CD4-positive, alpha-beta memory T cell (primary cell): Measurements from ENCODE around the gene NDUFS8. TPM values are rescaled to one million over a fixed set of nuclear protein-coding genes. Genes with fewer than 3 reads are reported as not detected.

Experiments used
- CTCF ChIA-PET: fragments of 350-600 bp; sonication (Branson Sonifier 250); formaldehyde crosslinking; loops from one replicate; lab custom pipeline; 2021; ENCODE audit warnings: inconsistent platforms; ENCODE audit not compliant: partially characterized antibody; lab: Charles Lee
- POLR2A ChIA-PET: fragments of 350-600 bp; sonication (Branson Sonifier 250); formaldehyde crosslinking; loops from one replicate; lab custom pipeline; 2021; ENCODE audit not compliant: partially characterized antibody; lab: Charles Lee
- DNase-seq, 5 donors: peaks; one replicate each; pipeline versions ENCODE4 v3.0.0 to v3.0.0-alpha.2; 2020 to 2022; ENCODE audit warnings: mixed read lengths in 1 of 5
- H3K27ac ChIP-seq: one replicate; pipeline ENCODE4 v1.7.0; 2013; ENCODE audit warnings: low read depth, low read length
- H3K27me3 ChIP-seq: 2 replicates; pipeline ENCODE4 v1.7.0; 2013; ENCODE audit warnings: mild to moderate bottlenecking, low read length, moderate library complexity; ENCODE audit not compliant: insufficient read depth
- H3K36me3 ChIP-seq: 2 replicates; pipeline ENCODE4 v1.7.0; 2013; ENCODE audit warnings: mild to moderate bottlenecking, low read length, moderate library complexity; ENCODE audit not compliant: insufficient read depth
- H3K4me1 ChIP-seq: 2 replicates; pipeline ENCODE4 v1.7.0; 2013; ENCODE audit warnings: mild to moderate bottlenecking, low read length, moderate library complexity; ENCODE audit not compliant: insufficient read depth
- H3K4me3 ChIP-seq, 2 donors: one replicate each; pipeline ENCODE4 v1.7.0; 2013; ENCODE audit warnings: low read length in 2 of 2, mild to moderate bottlenecking in 1 of 2
- H3K9me3 ChIP-seq, 2 donors: one replicate each; pipeline ENCODE4 v1.7.0; 2013; ENCODE audit warnings: low read length in 2 of 2, control low read depth in 1 of 2; ENCODE audit not compliant: control insufficient read depth in 1 of 2
- H3K27ac Mint-ChIP-seq, 7 donors: one replicate each; pipeline ENCODE4 v1.8.0; 2020 to 2021; ENCODE audit warnings: mixed read lengths in 7 of 7, mild to moderate bottlenecking in 6 of 7, inconsistent platforms in 3 of 7, moderate library complexity in 3 of 7
- H3K27me3 Mint-ChIP-seq, 2 donors: one replicate each; pipeline ENCODE4 v1.8.0; 2020 to 2021; ENCODE audit warnings: mixed read lengths in 2 of 2
- H3K36me3 Mint-ChIP-seq, 2 donors: one replicate each; pipeline ENCODE4 v1.8.0; 2020 to 2021; ENCODE audit warnings: mixed read lengths in 2 of 2, inconsistent platforms in 1 of 2, mild to moderate bottlenecking in 1 of 2
- H3K4me1 Mint-ChIP-seq, 4 donors: one replicate each; pipeline ENCODE4 v1.8.0; 2020 to 2021; ENCODE audit warnings: mixed read lengths in 4 of 4, mild to moderate bottlenecking in 1 of 4
- H3K4me3 Mint-ChIP-seq, 8 donors: one replicate each; pipeline ENCODE4 v1.8.0; 2020 to 2021; ENCODE audit warnings: mixed read lengths in 8 of 8, mild to moderate bottlenecking in 7 of 8, moderate library complexity in 6 of 8, inconsistent platforms in 3 of 8
- H3K9me3 Mint-ChIP-seq, 8 donors: one replicate each; pipeline ENCODE4 v1.8.0; 2020 to 2021; ENCODE audit warnings: mixed read lengths in 8 of 8, mild to moderate bottlenecking in 5 of 8, inconsistent platforms in 3 of 8, moderate library complexity in 1 of 8
- intact Hi-C: fragments of 100-400 bp; cut with micrococcal nuclease; formaldehyde crosslinking; loops from one replicate; pipeline ENCODE4 v1.15.1; 2023
- polyA plus RNA-seq, 2 donors: library from polyadenylated mRNA; unstranded; fragments of 300-500 nt; fragmentation: Illumina TruSeq; gene quantifications; one replicate each; pipeline ENCODE4 v1.2.3, GENCODE V29; 2021
- total RNA-seq, 2 experiments: library from RNA; stranded (reverse); gene quantifications; one replicate each; pipeline ENCODE4 v1.2.3, GENCODE V29; 2021

The NDUFS8 gene
- total and polyA plus RNA-seq, 4 experiments from 2014 or later, result 70.0 to 143 (median 109) TPM

GRCh38 chr11:68053981-68054812, 23.7 kb downstream of the NDUFS8 start:
- CTCF ChIA-PET, result no interaction called here
- H3K36me3 ChIP-seq, result peaks cover 29% of the 10 kb centered on the region
- DNase-seq, result no peak
- peak overlapping the region in 1 of 7 donors; percentile 64 for H3K27ac Mint-ChIP-seq
- H3K27ac ChIP-seq, result no peak overlapping the region
- H3K4me3 ChIP-seq, result no peak overlapping the region
- H3K4me1 Mint-ChIP-seq, result peaks cover 0 to 1% (median 0%) of the 10 kb centered on the region in 4 donors
- H3K9me3 Mint-ChIP-seq, result no peaks in the 10 kb centered on the region
- H3K4me1 ChIP-seq, result no peaks in the 10 kb centered on the region
- intact Hi-C loops, result no loop called here
- peaks cover 11 to 22% of the 10 kb centered on the region in 2 donors for H3K36me3 Mint-ChIP-seq
- no peaks in the 10 kb centered on the region for H3K9me3 ChIP-seq
- no peaks in the 10 kb centered on the region for H3K27me3 Mint-ChIP-seq
- POLR2A ChIA-PET, result interaction anchor here (1.6 kb wide), 1 partner anchor 14 kb away, joined by 4 read pairs; no protein-coding TSS in a partner anchor
- no peaks in the 10 kb centered on the region for H3K27me3 ChIP-seq
- no peak overlapping the region for H3K4me3 Mint-ChIP-seq

- H3K36me3 Mint-ChIP-seq, result peaks cover 6 to 11% of the 10 kb centered on the region in 2 donors
- Histone ChIP-seq H3K36me3 (peaks cover 6% of the 10 kb centered on the region), H3K27me3 (no peaks in the 10 kb centered on the region), H3K4me1 (no peaks in the 10 kb centered on the region), H3K27ac (no peak overlapping the region), H3K4me3 (no peak overlapping the region), H3K9me3 (no peaks in the 10 kb centered on the region)
- no peak overlapping the region for H3K4me3 Mint-ChIP-seq
- CTCF ChIA-PET, result no interaction called here
- no peaks in the 10 kb centered on the region for H3K27me3 Mint-ChIP-seq
- H3K27ac Mint-ChIP-seq, result peak overlapping the region in 1 of 7 donors; percentile 4
- POLR2A ChIA-PET, result no interaction called here
- intact Hi-C loops, result no loop called here
- no peak for DNase-seq
- peaks cover 0 to 1% (median 0%) of the 10 kb centered on the region in 4 donors for H3K4me1 Mint-ChIP-seq
- H3K9me3 Mint-ChIP-seq, result no peaks in the 10 kb centered on the region
Observed at GRCh38 chr11:68056317-68057285, 26.1 kb downstream of the NDUFS8 start.

- Histone ChIP-seq H3K4me3 (no peak overlapping the region), H3K36me3 (no peaks in the 10 kb centered on the region), H3K9me3 (no peaks in the 10 kb centered on the region), H3K27me3 (no peaks in the 10 kb centered on the region), H3K27ac (no peak overlapping the region), H3K4me1 (no peaks in the 10 kb centered on the region)
- H3K4me3 Mint-ChIP-seq, result no peak overlapping the region
- peaks cover 0 to 1% (median 0%) of the 10 kb centered on the region in 4 donors for H3K4me1 Mint-ChIP-seq
- intact Hi-C loops, result no loop called here
- H3K27ac Mint-ChIP-seq, result peak overlapping the region in 1 of 7 donors; percentile 5
- DNase-seq, result no peak
- H3K27me3 Mint-ChIP-seq, result no peaks in the 10 kb centered on the region
- ChIA-PET POLR2A (no interaction called here), CTCF (no interaction called here)
- no peaks in the 10 kb centered on the region for H3K9me3 Mint-ChIP-seq
- H3K36me3 Mint-ChIP-seq, result peaks cover 0 to 3% of the 10 kb centered on the region in 2 donors
Observed at GRCh38 chr11:68057807-68058206, 27.3 kb downstream of the NDUFS8 start.

- no peaks in the 10 kb centered on the region for H3K4me1 Mint-ChIP-seq
- no peak for DNase-seq
Observed at GRCh38 chr11:68061508-68061907, 31.0 kb downstream of the NDUFS8 start.

GRCh38 chr11:68064926-68065325, 34.4 kb downstream of the NDUFS8 start:
- H3K27ac ChIP-seq, result no peak overlapping the region
- no peaks in the 10 kb centered on the region for H3K27me3 ChIP-seq
- H3K4me1 ChIP-seq, result no peaks in the 10 kb centered on the region
- intact Hi-C loops, result no loop called here
- no peaks in the 10 kb centered on the region for H3K4me1 Mint-ChIP-seq
- no peak for DNase-seq
- H3K27me3 Mint-ChIP-seq, result no peaks in the 10 kb centered on the region
- no peak overlapping the region for H3K4me3 Mint-ChIP-seq
- H3K36me3 ChIP-seq, result no peaks in the 10 kb centered on the region
- ChIA-PET POLR2A (no interaction called here), CTCF (interaction anchor here (0.9 kb wide), 1 partner anchor 7 kb away, joined by 4 read pairs; no protein-coding TSS in a partner anchor)
- no peaks in the 10 kb centered on the region for H3K9me3 ChIP-seq
- no peaks in the 10 kb centered on the region for H3K9me3 Mint-ChIP-seq
- H3K36me3 Mint-ChIP-seq, result peaks cover 0 to 3% of the 10 kb centered on the region in 2 donors
- H3K4me3 ChIP-seq, result no peak overlapping the region
- no peak overlapping the region for H3K27ac Mint-ChIP-seq

More at GRCh38 chr11:68061508-68061907, 31.0 kb downstream of the NDUFS8 start:
- Mint-ChIP-seq H3K4me3 (no peak overlapping the region), H3K27me3 (no peaks in the 10 kb centered on the region), H3K9me3 (no peaks in the 10 kb centered on the region), H3K27ac (peak overlapping the region in 1 of 7 donors; percentile 13), H3K36me3 (no peaks in the 10 kb centered on the region)
- H3K4me1 ChIP-seq, result no peaks in the 10 kb centered on the region
- ChIA-PET POLR2A (no interaction called here), CTCF (no interaction called here)
- H3K27me3 ChIP-seq, result no peaks in the 10 kb centered on the region
- intact Hi-C loops, result no loop called here
- no peaks in the 10 kb centered on the region for H3K9me3 ChIP-seq
- no peak overlapping the region for H3K27ac ChIP-seq
- no peaks in the 10 kb centered on the region for H3K36me3 ChIP-seq
- H3K4me3 ChIP-seq, result no peak overlapping the region

- Mint-ChIP-seq H3K36me3 (peaks cover 0 to 3% of the 10 kb centered on the region in 2 donors), H3K27ac (no peak overlapping the region), H3K4me3 (no peak overlapping the region), H3K27me3 (no peaks in the 10 kb centered on the region), H3K9me3 (no peaks in the 10 kb centered on the region), H3K4me1 (no peaks in the 10 kb centered on the region)
- no peaks in the 10 kb centered on the region for H3K36me3 ChIP-seq
- H3K9me3 ChIP-seq, result no peaks in the 10 kb centered on the region
- CTCF ChIA-PET, result no interaction called here
- DNase-seq, result no peak
- no peaks in the 10 kb centered on the region for H3K27me3 ChIP-seq
- no peak overlapping the region for H3K4me3 ChIP-seq
- H3K4me1 ChIP-seq, result no peaks in the 10 kb centered on the region
- intact Hi-C loops, result no loop called here
- no peak overlapping the region for H3K27ac ChIP-seq
- POLR2A ChIA-PET, result no interaction called here
Observed at GRCh38 chr11:68065841-68066240, 35.4 kb downstream of the NDUFS8 start.

- H3K27me3 ChIP-seq, result no peaks in the 10 kb centered on the region
- Mint-ChIP-seq H3K36me3 (peaks cover 0 to 3% of the 10 kb centered on the region in 2 donors), H3K4me3 (no peak overlapping the region), H3K27ac (no peak overlapping the region), H3K27me3 (no peaks in the 10 kb centered on the region), H3K4me1 (no peaks in the 10 kb centered on the region), H3K9me3 (no peaks in the 10 kb centered on the region)
- ChIA-PET POLR2A (no interaction called here), CTCF (no interaction called here)
- no peak for DNase-seq
- no peak overlapping the region for H3K27ac ChIP-seq
- no peaks in the 10 kb centered on the region for H3K9me3 ChIP-seq
- no peak overlapping the region for H3K4me3 ChIP-seq
- intact Hi-C loops, result no loop called here
- no peaks in the 10 kb centered on the region for H3K36me3 ChIP-seq
- no peaks in the 10 kb centered on the region for H3K4me1 ChIP-seq
Observed at GRCh38 chr11:68066742-68067141, 36.3 kb downstream of the NDUFS8 start.
